Fibroblast of the conjunctiva (primary cell): ENCODE data around the gene PAX7.

Experiments
- DNase-seq: peaks from one replicate; pipeline ENCODE4 v3.0.0-alpha.2; 2010; ENCODE audit warnings: low read depth

PAX7 gene

DNA sequence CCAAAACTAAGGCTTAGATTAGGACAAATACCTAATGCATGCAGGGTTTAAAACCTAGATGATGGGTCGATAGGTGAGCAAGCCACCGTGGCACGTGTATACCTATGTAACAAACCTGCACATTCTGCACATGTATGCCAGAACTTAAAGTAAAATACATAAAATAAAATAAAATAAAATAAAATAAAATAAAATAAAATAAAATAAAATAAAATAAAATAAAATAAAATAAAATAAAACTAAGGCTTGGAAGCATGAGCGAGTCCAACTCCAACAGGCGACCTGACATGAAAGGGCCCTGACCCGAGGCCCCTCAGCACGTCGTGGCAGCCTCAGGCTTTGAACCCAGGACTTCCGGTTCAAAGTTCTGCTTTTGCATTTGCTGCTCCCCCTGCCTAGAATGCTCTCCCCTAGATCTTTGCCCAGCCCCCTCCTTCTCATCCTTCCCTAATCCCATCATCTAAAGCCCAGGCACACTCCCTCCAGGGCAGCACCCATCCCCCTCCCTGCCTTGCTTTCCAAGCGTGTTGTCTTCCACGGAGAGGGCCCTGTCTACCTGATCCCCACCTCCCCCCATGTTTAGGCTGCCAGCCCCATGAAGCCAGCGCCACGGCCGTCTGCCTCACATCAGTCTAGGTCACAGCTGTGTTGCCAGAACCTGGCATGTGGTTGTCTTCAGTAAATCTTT, 164.5 kb downstream of the PAX7 start:
- no peak for DNase-seq

DNA sequence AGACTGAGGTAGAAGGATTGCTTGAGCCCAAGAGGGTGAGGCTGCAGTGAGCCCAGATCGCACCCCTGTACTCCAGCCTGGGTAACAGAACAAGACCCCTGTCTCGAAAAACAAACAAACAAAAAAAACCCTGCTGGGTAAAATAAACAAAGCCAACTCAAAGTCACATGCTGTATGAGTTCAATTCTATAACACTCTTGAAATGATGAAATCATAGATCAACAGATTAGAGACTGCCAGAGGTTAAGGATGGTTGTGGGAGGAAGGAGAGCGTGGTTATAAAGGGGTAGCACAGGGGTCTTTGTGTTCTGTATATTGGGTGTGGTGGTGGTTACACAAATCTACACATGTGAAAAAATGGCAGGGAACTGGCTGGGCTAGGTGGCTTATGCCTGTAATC, 166.3 kb downstream of the PAX7 start:
- no peak for DNase-seq
